Stimulated activated CD4-positive, alpha-beta T cell treated with anti-CD3 and anti-CD28 coated beads, Interleukin-2, amount 100 ng/mL, for 24 hours (primary cell): ENCODE results near the gene SLC1A2.

Source experiments
- DNase-seq, 2 donors: peaks; one replicate each; pipeline ENCODE4 v3.0.0-alpha.2; 2020

Gene SLC1A2

GRCh38 chr11:35412285-35412684, 7.1 kb downstream of the SLC1A2 start:
- DNase-seq, result no peak

GRCh38 chr11:35407041-35407440, 12.3 kb downstream of the SLC1A2 start:
- no peak for DNase-seq

- peak; percentile 25 to 50 for DNase-seq
These were observed 15.0 kb downstream of the SLC1A2 start for GRCh38 chr11:35404388-35404775.

DNA sequence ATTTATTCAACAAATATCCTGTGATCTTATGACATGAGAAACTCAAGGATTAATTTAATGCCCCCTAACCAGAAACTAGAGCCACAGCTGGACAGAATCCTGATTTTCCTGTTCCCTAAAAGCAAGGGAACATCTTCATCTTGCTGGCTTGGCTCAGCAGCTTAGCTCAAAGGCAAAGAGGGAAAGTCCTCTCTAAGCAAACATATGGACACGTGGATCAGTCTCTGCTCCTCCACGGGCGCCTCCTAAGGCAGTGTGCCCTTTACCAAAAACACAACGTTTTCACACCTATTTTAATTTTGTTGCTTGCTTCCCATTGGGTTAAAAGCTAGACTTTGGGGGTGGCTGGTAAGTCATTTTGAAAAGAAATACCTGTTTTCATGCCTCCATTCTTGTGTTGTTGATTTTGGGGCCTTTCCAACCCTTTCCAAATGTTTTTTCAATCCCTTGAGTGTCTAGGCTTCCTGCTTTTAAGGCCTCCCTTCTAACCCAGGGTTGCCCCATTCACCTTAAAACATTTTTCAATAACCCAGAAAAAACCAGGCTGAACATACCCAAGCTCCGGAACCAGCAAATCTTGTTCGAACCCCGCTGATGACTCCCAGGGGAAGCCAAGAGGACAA, 15.5 kb downstream of the SLC1A2 start:
- no peak for DNase-seq

- DNase-seq, result no peak
These were observed 16.4 kb downstream of the SLC1A2 start for GRCh38 chr11:35402751-35403660.

- no peak for DNase-seq
These were observed 20.5 kb downstream of the SLC1A2 start for GRCh38 chr11:35398881-35399280.

- DNase-seq, result no peak
These were observed 24.4 kb downstream of the SLC1A2 start for GRCh38 chr11:35394941-35395340.

- no peak for DNase-seq
These were observed 26.3 kb downstream of the SLC1A2 start for GRCh38 chr11:35393098-35393497.

DNA sequence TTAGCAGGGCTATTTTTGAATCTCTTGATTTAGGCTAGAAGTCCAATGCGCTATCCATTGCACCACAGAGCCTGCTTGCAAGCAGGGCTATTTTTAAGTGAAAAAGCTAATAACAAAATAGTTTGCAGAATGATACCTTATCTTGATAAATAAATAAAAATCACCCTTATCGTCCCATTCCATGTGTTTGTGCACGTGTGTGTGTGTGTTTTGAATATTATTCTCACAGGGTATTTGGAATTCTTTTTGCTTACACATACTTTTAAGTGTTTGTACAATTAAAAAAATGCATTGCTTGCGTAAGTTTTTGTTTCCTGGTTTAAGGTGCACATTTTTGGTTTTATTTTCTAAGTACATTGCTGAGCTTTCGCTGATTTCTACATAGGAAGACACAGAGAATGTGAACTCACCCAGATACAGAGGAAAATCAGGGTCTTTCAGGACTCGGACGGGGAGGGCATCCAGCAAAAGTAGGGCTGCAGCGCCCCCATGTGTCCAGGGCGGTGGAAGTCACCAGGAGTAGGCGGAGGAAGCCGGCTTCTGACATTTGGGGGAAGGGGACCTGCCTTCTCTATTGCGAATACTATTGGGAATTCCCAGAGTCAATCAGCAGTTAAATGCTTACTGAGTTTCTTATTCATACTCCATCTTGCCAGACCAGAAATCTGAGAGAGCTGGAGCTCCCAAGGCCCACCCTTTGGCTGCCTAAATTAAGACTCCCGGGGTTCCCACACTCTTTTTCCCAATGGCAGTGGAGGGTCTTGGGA, 27.3 kb downstream of the SLC1A2 start:
- DNase-seq, result peak; percentile 92 to 93

DNA sequence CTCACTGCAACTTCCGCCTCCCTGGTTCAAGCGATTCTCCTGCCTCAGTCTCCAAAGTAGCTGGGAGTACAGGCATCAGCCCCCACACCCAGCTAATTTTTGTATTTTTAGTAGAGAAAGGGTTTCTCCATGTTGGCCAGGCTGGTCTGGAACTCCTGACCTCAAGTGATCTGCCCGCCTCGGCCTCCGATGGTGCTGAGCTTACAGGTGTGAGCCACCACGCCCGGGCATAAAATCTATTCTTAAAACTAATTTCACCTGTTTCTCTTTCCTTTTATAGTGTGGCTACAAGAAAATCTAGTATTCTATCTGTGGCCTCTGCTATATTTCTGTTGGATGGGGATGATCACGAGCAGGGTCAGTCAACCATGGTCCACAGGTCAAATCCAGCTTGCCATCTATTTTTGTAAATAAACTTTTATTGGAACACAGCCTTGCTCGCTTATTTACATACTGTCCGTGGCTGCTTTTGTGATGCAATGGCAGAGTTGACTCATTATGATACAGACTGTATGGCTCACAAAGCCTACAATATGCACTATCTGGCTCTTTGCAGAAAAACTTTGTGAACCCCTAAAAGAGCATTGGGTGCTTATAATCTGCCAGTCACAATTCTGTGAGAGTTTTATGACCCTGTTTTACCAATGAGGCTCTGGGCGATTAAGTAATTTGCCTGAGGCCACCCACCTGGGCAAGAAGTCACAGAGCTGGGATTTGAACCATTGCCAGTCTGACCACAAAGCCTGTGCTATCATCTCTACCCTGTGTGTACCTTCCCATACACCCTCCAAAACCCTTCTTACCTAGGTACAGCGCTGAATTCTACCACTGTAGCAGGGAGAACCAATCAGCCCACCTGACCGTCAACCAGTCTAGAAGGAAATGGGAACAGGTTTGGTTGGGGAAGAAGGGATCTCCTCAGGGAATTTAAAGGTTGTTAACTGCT, 28.3 kb downstream of the SLC1A2 start:
- DNase-seq, result peak; percentile 30 to 36

- peak; percentile 45 to 47 for DNase-seq
These were observed 29.4 kb downstream of the SLC1A2 start for GRCh38 chr11:35389897-35390465.

GRCh38 chr11:35389112-35389511, 30.2 kb downstream of the SLC1A2 start:
- no peak for DNase-seq

DNA sequence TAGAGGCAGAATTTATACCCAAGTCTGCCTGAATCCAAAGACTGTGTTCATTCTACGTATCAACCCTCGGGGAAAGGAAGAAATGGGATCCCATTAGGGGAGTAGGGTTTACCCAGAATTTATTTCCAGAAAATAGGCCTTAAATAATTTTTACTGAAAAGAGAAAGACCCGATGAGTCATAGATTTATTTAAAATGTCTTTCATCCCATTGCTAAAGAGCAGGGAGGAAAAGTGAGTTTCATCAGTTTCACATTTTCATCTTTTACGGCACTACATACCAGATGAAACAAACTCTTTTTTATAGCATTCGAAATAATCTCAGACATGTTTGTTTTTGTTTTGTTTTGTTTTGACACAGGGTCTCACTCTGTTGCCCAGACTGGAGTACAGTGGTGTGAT, 31.3 kb downstream of the SLC1A2 start:
- no peak for DNase-seq

- no peak for DNase-seq
These were observed 32.0 kb downstream of the SLC1A2 start for GRCh38 chr11:35387111-35387982.

- DNase-seq, result no peak
These were observed 35.4 kb downstream of the SLC1A2 start for GRCh38 chr11:35383953-35384352.

DNA sequence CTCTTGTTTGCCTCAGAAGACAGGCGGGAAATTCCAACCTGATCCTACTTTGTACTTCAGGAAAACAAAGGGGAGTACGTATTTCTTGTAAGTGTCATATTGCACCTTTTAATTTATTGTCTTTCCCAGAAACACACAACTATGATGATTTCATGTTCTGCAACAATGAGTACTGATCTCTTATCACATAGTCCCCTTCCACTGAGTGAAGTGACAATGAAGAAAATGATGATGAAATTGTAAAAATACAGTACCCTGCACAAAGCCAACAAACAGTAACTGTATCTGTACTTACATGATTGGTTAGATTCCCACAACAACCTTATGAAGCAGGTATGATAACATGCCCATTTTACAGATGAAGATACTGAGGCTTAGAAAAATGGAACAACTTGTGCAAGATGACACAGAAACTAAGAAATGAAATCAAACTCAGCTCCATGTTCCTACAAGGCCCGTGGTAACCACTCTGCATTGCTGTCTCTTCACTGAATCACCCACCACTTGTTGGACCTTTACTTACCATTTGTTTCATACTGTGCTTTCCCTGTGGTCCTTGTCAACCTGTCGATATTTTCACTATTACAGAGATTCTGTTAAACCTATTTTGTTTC, 37.5 kb downstream of the SLC1A2 start:
- DNase-seq, result no peak

DNA sequence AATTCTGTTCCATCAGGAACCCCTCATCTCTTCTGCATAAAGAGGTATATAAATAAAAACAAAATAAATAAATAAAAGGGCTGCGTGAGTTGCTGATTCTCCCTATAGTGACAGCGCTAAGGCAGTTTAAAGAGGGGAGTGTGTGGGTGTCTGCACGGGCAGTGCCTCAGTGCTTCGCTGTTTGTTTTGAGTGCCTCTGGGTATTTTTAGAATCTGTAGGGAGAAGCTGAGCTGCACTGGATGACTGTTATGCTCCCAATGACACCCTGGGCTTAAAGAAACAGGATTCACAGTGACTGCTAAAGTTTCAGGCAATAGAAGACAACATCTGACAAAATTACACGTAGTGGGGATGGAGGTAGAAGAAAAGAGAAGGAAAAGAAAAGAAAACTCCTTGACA, 38.8 kb downstream of the SLC1A2 start:
- no peak for DNase-seq

- DNase-seq, result no peak
These were observed 42.1 kb downstream of the SLC1A2 start for GRCh38 chr11:35377262-35377661.

DNA sequence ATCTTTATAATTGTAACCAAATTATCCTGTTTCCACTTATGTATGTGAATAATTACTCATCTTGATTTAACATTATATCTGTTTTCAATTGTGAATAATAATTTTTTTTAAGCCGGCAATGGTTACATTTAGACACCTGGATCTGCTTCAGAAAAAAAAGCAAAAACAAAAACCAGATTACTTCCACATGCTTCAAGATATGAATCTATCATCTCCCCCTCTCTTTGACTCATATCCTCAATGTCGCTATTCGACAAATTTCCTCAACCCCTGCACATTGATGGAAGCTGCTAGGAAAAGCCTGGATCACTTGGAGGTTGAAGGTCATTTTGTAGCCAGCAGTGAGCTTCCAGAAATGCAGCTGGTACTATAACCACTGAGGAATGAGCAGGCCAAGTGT, 42.7 kb downstream of the SLC1A2 start:
- no peak for DNase-seq

DNA sequence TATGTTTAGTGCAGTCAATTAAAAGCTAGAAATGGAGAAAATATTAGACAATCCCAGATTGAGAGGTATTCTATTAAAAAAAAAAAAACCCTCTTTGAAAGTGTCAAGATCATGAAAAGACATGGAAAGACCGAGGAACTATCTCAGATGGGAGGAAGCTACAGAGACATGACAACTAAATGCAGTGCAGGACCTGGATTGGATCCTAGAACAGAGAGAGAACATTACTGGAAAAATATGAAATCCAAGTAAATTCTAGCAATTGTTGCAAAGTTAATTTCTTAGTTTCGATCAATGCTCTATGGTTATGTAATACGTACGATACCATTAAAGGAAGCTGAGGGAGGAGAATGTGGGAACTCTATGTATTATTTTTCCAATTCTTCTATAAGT, 43.2 kb downstream of the SLC1A2 start:
- no peak for DNase-seq
